ENCODE data around the gene GANAB.
"Not testable (repeated sequence)": the region's sequence is repeated elsewhere in the genome, so short reads cannot be mapped to it uniquely, and the experiment has no call there.

The GANAB gene

DNA sequence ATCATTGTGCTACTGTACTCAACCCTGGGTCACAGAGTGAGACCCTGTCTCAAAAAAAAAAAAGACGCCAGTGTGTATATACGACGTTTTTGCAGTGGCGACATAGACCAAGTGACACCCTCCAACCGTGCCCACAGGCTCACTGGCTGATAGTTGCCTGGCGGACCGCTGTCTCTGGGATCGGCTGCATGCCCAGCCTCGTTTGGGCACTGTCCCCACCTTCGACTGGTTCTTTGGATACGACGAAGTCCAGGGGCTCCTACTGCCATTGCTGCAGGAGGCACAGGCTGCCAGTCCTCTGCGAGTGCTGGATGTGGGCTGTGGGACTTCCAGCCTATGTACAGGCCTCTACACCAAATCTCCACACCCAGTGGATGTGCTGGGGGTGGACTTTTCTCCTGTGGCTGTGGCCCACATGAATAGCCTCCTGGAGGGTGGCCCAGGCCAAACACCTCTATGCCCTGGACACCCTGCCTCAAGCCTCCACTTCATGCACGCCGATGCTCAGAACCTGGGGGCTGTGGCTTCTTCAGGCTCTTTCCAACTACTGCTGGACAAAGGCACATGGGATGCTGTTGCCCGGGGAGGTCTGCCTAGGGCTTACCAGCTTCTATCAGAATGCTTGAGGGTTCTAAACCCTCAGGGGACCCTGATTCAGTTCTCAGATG, 20.0 kb upstream of the GANAB start:
- no peak for DNase-seq (ENCODE audit: low read depth)

DNA sequence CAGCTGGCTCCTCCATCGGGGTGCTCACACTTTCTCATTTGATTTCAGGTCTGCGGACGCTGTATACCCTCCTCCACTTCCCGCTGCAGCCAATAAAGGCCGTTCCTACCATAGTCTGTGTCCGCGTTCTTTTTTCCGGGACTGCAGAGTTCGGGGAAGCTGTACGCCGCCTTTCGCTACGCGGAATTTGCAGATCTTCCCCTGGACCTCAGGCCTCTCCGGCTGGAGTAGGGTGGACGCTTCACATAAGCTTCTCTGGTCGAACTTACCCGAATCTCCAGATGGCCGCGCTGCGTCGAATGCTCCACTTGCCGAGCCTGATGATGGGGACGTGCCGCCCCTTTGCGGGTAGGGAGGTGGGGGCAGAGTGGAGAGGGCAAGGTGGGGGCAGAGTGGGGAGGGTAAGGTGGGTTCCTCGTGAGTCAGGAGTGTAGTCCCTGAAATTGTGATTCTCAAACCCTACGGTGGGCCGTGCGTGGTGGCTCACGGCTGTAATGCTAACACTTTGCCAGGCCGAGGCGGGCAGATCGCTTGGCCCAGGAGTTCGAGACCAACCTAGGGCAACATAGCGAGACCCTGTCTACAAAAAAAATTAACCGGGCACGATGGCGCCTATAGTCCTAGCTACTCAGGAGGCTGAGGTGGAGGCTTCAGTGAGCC, 19.3 kb upstream of the GANAB start:
- DNase-seq (ENCODE audit: low read depth): no peak

DNA sequence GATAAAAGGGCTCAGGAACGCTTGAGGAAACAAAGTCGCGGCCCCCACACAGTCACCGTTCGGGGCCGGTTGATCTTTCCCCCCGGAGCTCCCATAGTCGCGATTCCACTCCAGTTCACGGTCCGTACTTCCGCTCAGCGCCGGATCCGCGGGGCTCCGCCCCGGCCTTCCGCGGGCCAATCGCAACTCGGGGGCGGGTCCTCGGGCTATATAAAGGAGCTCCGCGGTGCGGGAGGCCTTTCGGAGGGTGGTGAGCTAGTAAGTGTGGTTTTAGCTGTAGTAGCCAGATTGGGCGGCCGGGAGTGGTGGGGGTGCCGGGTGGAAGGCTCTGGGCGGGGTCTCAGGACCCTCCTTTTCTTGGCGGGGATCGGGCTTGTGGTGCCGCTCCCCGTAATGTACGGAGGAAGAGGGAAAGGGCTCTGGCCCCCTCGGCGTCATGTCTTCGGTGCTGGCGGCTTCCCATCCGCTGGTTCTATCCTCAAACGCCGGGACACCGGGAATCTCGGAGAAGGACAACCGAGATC, 18.7 kb upstream of the GANAB start, which contains the start of the genes C11orf98 and CSKMT:
Gene C11orf98 (minus strand): TSS at position 136 of the 524 bp plus-strand sequence. CDS start 41 bp downstream, at position 95.
Gene CSKMT (plus strand): TSS at position 238 of the 524 bp plus-strand sequence. CDS start 568 bp downstream, outside the sequence.
- DNase-seq (ENCODE audit: low read depth): peak; percentile 87

DNA sequence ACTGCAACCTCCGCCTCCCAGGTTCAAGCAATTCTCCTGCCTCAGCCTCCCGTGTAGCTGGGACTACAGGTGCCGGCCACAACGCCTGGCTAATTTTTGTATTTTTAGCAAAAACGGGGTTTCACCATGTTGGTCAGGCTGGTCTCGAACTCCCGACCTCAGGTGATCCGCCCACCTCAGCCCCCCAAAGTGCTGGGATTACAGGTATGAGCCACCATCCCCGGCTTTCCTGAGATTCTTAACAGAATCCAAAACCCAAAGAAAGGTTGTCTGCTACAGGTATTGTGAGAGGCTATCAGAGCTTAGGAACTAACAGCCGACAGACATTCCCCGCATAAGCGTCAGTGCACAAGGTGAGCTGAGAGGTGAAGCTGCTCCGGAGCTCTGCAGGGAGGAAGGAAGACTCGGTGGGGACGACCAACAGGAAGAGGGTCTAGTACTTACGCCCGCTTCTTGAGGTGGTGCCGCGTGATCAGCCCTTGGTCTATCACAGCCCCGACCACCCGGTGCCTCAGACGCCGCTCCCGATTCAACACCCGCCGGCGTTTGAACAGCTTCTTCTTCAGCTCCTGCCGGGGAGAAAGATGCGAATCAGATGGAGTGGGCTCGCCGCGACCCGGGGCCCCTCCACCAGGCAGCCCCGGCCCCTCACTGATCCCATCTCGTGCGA, 18.1 kb upstream of the GANAB start:
- no peak for DNase-seq (ENCODE audit: low read depth)

DNA sequence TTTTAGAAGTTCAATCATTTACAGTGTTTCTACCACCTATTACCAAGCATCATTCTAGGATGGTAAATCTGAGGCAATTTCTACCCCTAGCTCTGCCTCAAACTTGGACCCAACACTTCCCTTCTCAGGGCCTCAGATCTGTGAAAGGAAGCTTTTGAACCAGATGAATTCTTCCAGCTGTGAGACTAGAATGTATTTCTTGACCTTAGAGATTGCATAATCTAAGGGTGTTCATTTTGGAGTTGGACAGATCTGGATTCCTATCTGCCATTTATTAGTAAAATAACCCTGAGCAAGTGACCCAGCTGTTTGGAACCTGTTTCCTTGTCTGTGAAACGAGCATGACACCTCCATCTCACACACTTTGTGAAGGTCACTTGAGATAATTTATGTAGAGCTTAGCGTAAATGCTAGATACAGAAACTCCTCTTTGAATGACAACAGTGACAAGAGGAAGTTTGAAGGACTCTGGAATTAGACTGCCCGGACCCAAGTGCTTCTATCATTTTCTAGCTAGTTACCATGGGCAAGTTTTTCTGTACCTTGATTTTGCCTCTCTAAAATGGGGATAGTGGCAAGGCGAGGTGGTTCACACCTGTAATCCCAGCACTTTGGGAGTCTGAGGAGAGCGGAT, 10.5 kb upstream of the GANAB start:
- no peak for DNase-seq (ENCODE audit: low read depth)

DNA sequence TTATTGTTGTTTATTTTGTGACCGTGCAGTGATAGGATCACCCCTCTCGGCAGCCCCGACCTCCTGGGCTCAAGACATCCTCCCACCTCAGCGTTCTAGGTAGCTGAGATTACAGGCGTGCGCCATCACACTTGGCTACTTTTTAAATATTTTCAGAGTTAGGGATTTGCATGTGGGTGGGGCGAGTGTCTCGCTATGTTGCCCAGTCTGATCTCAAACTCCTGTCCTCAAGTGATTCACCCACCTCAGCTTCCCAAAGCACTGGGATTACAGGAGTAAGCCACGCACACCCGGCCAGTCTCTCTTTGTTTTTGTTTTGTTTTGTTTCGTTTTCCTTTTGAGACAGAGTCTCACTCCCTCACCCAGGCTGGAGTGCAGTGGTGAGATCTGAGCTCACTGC, 7.9 kb upstream of the GANAB start:
- DNase-seq (ENCODE audit: low read depth): no peak

DNA sequence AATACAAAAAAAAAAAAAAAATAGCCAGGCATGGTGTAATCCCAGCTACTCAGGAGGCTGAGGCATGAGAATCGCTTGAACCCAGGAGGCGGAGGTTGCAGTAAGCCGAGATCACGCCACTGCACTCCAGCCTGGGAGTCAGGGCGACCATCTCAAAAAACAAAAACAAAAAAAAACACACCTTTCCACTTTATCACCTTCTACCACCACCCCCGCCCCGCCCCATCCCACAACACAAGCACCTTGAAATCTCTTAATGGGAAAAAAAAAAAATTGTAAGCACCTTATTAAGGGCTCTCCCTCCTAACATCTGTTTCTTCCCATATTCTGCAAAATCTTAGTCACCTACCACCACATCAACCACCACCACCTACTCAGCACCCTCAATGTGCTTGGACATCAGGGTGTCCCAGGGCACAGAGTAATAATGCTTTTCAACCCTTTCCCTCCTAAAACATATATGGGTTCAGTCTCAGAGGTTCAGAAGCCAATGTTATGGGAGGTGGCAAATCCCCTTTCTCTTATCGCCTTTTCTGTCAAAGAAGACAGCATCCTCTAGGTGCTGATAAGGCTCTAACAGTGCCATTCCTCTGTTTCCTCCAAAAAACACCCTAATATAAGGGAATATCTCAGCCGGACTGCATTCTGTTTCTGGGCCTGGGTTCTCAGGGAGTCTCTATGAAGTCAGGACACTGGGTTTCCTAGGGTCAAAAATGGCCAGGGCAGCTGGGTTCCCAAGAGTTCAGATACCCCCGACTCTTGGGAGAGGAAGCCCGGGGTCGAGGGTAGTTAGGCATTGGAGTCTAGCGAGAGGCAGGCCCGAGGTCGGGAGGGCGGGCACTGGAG, 6.0 kb upstream of the GANAB start:
- DNase-seq (ENCODE audit: low read depth): no peak

DNA sequence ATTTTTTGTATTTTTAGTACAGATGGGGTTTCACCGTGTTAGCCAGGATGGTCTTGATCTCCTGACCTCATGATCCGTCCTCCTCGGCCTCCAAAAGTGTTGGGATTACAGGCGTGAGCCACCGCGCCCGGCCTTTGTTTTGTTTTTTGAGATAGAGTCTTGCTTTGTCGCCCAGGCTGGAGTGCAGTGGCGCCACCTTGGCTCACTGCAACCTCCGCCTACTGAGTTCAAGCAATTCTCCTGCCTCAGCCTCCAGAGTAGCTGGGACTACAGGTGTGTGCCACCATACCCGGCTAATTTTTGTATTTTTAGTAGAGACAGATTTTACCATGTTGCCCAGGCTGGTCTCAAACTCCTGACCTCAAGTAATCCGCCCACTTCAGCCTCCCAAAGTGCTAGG, 3.9 kb upstream of the GANAB start:
- not testable (repeated sequence) for DNase-seq (ENCODE audit: low read depth)

DNA sequence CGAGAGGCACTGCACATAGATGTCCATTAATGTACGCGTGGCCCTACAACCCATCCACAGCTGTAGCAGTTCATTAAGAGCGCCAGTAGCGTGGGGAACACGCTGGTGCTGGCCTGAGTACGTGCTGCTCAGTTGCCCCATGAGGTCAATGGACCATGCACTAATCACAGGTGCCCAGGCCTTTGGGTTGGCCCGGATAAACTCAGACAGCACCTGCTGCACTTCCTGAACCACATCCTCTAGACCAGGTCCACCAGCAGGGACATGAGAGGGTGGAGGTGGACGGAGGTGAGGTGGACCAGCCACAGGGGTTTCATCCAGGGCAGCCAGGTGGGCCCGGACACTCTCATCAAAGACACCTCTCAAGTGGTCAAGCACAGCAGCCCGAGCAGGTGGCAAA, 3.1 kb upstream of the GANAB start:
- DNase-seq (ENCODE audit: low read depth): no peak

DNA sequence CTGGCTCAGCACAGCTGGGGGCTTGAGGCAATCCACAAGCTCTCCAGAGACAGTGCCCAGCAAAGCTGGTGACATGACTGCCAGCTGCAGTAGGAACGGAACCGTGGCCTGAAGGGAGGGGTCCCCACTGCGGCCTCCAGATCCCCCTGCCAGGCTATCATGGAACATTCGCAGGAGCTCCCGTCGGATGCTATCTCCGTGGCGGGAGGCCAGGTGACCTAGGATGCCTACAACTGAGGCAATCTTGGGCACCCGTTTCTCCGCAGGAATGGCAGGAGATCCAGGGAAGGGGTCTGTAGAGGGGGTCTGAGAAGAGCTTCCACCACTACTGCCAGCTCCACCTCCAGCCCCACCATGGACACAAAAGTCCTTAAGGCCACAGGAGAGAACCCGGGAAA, 2.6 kb upstream of the GANAB start:
- DNase-seq (ENCODE audit: low read depth): no peak

DNA sequence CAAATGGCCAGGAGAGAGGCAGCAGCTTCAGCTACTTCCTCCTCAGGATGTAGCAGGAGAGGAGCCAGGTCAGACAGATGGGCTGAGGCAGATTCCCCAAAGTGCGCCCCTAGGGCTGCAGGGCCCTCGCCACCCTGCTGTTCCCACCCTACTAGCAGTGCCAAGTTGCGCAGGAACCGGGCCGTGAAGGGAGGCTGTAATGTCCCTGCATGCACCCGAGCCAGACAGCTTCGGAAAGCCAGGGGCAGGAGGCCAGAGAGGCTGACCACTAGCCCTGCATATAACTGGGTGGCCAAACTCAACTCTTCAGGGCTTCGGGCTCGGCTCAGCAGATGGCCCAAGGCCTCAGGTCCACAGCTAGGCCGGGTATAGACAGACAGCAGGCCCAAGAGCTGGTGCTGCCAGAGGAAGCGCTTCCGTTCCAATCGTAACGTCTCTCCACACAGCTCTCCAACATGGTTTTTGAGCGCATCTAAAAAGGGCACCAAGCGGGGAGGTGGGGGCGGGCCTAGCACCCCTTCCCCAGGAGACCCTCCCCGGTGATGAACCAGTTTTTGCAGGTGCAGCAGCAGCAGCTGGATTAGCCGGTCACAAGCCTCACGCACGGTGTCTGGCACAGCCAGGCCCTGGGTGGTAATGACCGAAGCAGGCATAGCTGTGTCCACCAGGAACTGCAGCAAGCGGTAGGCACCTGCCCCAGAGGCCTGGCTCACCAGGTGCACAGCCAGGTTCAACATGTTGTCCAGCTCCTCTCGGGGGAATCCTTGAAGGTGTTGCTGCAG, 2.0 kb upstream of the GANAB start:
- DNase-seq (ENCODE audit: low read depth): no peak

DNA sequence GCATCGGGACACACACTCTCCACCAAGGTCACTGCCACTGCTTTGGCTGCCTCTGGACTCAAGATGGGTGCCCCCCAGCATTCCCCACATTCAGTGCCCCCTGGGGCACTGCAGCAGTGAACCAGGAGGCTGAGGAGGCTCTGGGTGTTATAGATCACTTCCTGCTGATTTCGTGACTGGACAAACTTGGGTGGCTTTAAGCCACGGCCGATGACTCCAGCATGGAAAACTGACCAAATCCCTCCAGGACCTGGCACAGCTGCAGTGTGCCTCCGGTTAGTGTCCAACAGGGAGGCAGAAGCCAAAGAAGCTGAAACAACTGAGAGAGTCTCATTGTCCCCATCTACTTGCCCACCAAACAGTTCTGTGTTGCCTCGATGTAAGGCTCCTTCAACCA, 1.2 kb upstream of the GANAB start:
- peak; percentile 38 for DNase-seq (ENCODE audit: low read depth)

DNA sequence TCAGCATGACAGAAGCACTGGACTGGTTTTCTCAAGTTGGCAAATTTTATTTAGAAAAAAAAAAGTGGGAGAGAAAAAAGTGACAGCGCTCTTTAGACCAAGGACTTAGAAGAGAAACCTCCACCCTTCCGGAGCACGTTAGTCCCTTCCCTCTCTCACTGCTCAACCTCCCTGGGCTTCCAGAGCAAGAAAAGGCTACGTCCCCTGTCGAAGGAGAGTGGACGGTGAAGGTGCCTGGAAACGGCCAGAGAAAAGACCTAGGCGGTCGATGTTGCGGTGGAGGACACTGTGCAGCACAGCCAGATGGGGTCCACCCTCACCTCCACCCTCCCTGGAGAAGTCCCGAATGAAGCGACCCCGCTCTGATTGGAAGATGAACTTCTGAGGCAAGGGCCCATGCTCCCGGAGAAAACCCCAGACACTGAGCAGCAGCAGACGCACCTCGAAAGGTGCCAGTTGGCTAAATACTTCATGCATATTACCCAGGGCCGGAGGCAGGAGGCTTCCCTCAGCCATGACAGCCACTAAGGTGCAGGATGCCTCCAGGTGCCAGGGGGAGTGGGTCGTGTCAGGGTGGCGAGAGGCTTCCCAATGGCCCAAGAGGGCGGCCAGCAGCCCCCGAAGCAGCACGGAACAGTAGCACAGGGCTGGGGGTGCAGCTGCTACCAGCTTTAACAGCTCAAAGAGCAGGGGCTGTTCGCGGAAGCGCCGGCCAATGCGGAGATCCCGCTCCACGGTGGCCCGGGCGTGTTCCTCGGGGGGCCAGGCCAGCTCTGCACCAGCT, 604 bp upstream of the GANAB start:
- DNase-seq (ENCODE audit: low read depth): no peak

DNA sequence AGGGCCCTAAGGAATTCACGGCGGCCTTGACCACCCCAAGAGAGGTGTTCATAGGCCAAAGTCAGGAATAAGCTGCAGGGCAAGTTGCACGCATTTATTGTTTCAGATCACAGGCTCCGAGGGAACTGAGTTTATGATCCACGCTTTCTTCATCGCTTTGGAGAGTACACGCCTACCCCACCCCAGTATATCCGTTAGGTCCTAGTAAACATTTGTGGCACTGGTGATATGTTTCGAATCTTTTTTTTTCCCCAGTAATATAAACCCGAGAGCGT, 805 bp downstream of the GANAB start:
- no peak for DNase-seq (ENCODE audit: low read depth)

DNA sequence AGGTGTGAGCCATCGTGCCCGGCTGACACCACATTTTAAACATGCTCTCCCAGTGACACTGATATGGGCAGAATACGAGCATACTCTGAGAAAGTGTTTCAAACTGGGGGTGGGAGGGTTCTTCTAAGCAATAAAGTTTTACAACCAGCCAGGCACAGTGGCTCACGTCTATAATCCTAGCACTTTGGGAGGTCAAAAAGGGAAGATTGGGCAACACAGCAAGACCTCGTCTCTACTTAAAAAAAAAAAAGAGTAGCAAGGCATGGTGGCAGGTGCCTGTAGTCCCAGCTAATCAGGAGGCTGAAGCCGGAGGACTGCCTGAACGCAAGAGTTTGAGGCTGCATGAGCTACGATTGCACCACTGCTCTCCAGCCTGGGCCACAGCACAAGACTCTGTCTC, 2.2 kb downstream of the GANAB start:
- DNase-seq (ENCODE audit: low read depth): no peak

DNA sequence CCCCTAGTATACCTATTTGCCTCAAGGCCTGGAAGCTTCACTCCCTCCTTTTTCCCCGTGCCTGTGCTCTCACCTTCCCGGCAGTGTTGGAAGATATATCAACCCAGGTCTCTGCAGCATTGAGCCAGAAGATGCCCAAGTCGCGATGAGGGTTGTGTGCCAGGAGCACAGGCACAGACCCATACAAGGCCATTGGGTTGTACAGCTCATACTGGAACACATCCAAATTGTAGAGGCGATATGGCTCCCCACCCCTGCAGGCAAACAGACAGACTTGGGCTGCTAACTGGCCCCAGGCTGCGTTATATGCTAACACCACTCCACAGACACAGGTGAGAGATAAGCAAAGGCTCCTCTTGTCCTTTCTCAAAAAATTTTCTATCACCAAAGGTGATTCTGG, 13.9 kb downstream of the GANAB start:
- no peak for DNase-seq (ENCODE audit: low read depth)

DNA sequence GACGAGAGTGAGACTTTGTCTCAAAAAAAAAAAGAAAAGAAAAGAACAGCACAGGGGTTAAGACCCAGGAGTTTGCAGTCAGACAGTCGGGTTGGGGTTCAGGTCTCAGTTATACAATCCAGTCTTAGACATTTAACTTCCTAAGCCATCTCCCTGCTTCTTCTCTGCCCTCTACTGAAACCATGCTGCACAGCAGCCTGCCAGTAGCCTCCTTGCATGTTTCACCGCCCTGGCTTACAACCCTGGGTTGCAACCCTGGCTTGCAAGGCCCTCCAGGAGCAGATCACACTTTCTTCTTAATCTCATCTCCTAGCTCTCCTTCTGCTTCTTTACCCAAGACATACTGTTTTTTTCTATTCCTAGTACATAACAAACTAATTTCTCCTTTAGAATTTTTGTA, 18.7 kb downstream of the GANAB start:
- no peak for DNase-seq (ENCODE audit: low read depth)

DNA sequence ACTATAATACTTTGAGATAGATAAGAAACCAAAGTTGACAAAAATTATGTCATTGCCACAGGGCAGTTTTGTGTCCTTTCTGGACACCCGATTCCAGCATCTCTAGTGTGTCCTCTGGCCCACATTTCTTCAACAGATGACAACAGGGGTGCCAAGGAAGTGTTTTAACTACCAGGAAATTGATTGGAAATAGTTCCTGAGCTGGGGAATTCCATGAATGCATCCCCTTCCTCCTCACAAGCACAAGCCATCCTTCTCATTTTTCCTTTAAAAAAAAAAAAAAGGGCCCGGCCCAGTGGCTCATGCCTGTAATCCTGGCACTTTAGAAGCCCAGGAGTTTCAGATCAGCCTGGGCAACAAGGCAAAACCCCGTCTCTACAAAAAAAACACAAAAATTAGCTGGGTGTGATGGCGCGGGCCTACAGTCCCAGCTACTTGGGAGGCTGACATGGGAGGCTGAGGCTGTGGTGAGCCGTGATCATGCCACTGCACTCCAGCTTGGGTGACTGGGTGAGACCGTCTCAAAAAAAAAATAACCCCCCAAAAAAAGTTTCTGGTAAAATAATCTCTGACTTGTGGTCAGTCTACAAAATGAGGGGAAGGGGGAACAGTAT, 23.8 kb downstream of the GANAB start:
- DNase-seq (ENCODE audit: low read depth): no peak

DNA sequence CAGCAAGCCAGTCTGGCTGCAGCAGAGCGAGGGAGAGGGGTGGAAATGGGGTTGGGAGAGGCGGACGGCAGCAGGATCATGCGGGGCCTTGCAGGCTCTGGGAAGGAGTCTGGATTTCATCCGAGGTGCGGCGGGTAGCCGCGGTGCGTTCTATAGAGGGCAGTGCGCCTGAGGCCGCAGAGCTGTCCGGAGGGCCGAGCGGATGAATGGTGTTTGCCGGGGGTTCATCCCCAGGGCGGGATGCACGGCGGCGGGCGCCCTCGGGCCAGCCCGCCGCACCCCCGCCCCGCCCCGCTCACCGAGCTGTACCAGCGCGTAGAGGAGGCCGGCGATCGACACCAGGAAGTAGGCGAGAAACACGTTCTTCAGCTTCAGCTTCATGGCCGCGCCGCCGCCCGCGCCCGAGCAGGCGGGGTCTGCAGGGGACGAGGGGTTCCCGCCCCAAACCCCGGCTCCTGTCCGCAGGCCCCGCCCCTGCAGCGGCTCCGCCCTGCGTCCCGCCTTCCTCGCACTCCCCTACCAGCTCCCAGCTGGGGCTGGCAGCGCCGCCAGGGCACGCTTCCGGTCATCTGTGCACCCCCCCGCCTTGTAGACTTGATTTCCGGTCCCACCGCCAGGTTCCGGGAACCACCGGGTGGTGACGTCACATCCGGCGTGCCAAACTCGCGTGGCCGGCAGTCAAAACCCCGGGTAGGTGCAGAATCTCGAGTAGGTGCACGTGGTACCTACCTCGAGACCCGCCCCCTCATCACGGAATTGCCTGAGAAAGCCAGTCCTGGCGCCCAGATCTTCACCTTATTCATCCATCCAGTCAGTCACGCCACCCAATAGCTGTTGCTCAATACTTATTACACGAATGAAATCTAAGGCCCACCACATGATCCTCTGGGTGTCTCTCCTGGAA, 24.6 kb downstream of the GANAB start, which contains the start of gene B3GAT3:
Gene B3GAT3 (minus strand): TSS at position 420 of the 904 bp plus-strand sequence. CDS start 39 bp downstream, at position 381.
- peak; percentile 97 for DNase-seq (ENCODE audit: low read depth)

All from GM04504 (cell line).